NCI-H2196 (cell line): ENCODE measurements around the gene KLF6.
A peak's percentile ranks its signal among the peaks of the same experiment; 100 is the strongest.

Source experiments
- DNase-seq: peaks from one replicate; lab custom pipeline; 2025; ENCODE audit not compliant: unreplicated experiment; lab: John Stamatoyannopoulos, UW

Gene KLF6

GRCh38 chr10:3789621-3790020, 4.6 kb upstream of the KLF6 start:
- no peak for DNase-seq

- no peak for DNase-seq
These were observed 2.8 kb upstream of the KLF6 start for GRCh38 chr10:3787816-3788215.

GRCh38 chr10:3787016-3787400, 2.0 kb upstream of the KLF6 start:
- no peak for DNase-seq

- no peak for DNase-seq
These were observed 1.4 kb upstream of the KLF6 start for GRCh38 chr10:3786295-3787015.

- peak; percentile 3 for DNase-seq
These were observed 852 bp upstream of the KLF6 start for GRCh38 chr10:3785851-3786271.

- DNase-seq, result peak; percentile 88
These were observed 342 bp upstream of the KLF6 start for GRCh38 chr10:3785251-3785850.

- peak; percentile 26 for DNase-seq
These were observed 1.2 kb downstream of the KLF6 start for GRCh38 chr10:3783682-3784432.

- DNase-seq, result peak; percentile 3
These were observed 1.7 kb downstream of the KLF6 start for GRCh38 chr10:3783316-3783681.

GRCh38 chr10:3782451-3783315, 2.3 kb downstream of the KLF6 start:
- DNase-seq, result peak; percentile 28

GRCh38 chr10:3782146-3782450, 2.9 kb downstream of the KLF6 start:
- DNase-seq, result no peak

- no peak for DNase-seq
These were observed 3.4 kb downstream of the KLF6 start for GRCh38 chr10:3781468-3782145.

GRCh38 chr10:3780771-3781467, 4.1 kb downstream of the KLF6 start:
- DNase-seq, result no peak

GRCh38 chr10:3780021-3780770, 4.8 kb downstream of the KLF6 start:
- DNase-seq, result no peak

GRCh38 chr10:3779158-3779741, 5.8 kb downstream of the KLF6 start:
- no peak for DNase-seq

GRCh38 chr10:3778692-3779157, 6.3 kb downstream of the KLF6 start:
- no peak for DNase-seq

- no peak for DNase-seq
These were observed 6.9 kb downstream of the KLF6 start for GRCh38 chr10:3777981-3778691.

- DNase-seq, result peak; percentile 1
These were observed 8.0 kb downstream of the KLF6 start for GRCh38 chr10:3776796-3777571.
